Neural cell (in vitro differentiated cells): ENCODE results near the gene IL6ST.

Experiments
- CTCF ChIP-seq: fragments of 450-650 bp; IDR thresholded peaks from 2 replicates; pipeline ENCODE4 v1.5.1; 2014; ENCODE audit warnings: antibody characterized with exemption, mild to moderate bottlenecking, moderate library complexity; ENCODE audit not compliant: poor library complexity, severe bottlenecking
- EP300 ChIP-seq: fragments of 450-650 bp; conservative IDR thresholded peaks from 2 replicates; pipeline ENCODE4 v1.6.1; 2014; ENCODE audit warnings: antibody characterized with exemption, mild to moderate bottlenecking, moderate library complexity; ENCODE audit not compliant: poor library complexity, severe bottlenecking
- EZH2 ChIP-seq: fragments of 200-600, 300-800 bp; shearing (Covaris generic), sonication (generic); IDR thresholded peaks from 2 replicates; pipeline ENCODE4 v1.6.1; 2014; ENCODE audit warnings: antibody characterized with exemption, low read length, borderline replicate concordance, mild to moderate bottlenecking; ENCODE audit not compliant: insufficient read depth, poor library complexity, severe bottlenecking
- POLR2AphosphoS5 ChIP-seq: IDR thresholded peaks from 2 replicates; pipeline ENCODE4 v1.6.1; 2012
- RAD21 ChIP-seq: fragments of 450-650 bp; conservative IDR thresholded peaks from 2 replicates; pipeline ENCODE4 v1.6.1; 2014; ENCODE audit warnings: antibody characterized with exemption, mild to moderate bottlenecking, moderate library complexity
- SMC3 ChIP-seq: fragments of 450-650 bp; conservative IDR thresholded peaks from 2 replicates; pipeline ENCODE4 v1.6.1; 2014; ENCODE audit warnings: antibody characterized with exemption, mild to moderate bottlenecking, moderate library complexity; ENCODE audit not compliant: poor library complexity
- TAF1 ChIP-seq: IDR thresholded peaks from 2 replicates; pipeline ENCODE4 v1.6.1; 2012; ENCODE audit warnings: low read depth

- TF ChIP-seq CTCF (no peak), EZH2 (no peak), TAF1 (no peak), SMC3 (no peak), POLR2AphosphoS5 (no peak), EP300 (no peak), RAD21 (no peak)
Measured at GRCh38 chr5:55925712-55926111, 69.1 kb downstream of the IL6ST start.
